OCI-LY7 (cell line): ENCODE data around the gene RASEF. TPM values are rescaled to one million over a fixed set of nuclear protein-coding genes. Genes with fewer than 3 reads are reported as not detected.
A peak's percentile ranks its signal among the peaks of the same experiment; 100 is the strongest.

Source experiments
- Bru-seq: library from RNA; stranded (reverse); fragments of 400-500 nt; gene quantifications from one replicate; lab custom pipeline; 2021; lab: Mats Ljungman, UMichigan
- BruChase-seq, 2 experiments: library from RNA; stranded (reverse); fragments of 400-500 nt; gene quantifications; one replicate each; lab custom pipeline; 2021; lab: Mats Ljungman, UMichigan
- BruUV-seq: library from RNA; stranded (reverse); fragments of 400-500 nt; replicated peaks from 2 replicates; lab custom pipeline; 2021; lab: Mats Ljungman, UMichigan
- CTCF ChIA-PET: fragments of 300-600 bp; sonication (Branson Sonifier 250); formaldehyde crosslinking; loops from one replicate; lab custom pipeline; 2022; ENCODE audit warnings: antibody characterized with exemption; ENCODE audit not compliant: unreplicated experiment; lab: Charles Lee
- POLR2A ChIA-PET: fragments of 300-600 bp; sonication (Branson Sonifier 250); formaldehyde crosslinking; loops from one replicate; lab custom pipeline; 2022; ENCODE audit warnings: antibody characterized with exemption; lab: Charles Lee
- DNase-seq: peaks from one replicate; pipeline ENCODE4 v3.0.0-alpha.2; 2015; ENCODE audit warnings: low spot score
- H2AFZ ChIP-seq: fragments of 200-600 bp; sonication (generic), shearing (Covaris generic); 2 replicates; pipeline ENCODE4 v1.6.1; 2014; ENCODE audit warnings: mild to moderate bottlenecking, antibody characterized with exemption, low read length, moderate library complexity
- H3K27ac ChIP-seq: fragments of 200-600 bp; sonication (generic); 2 replicates; pipeline ENCODE4 v1.5.1; 2014; ENCODE audit warnings: mixed run types, low read depth, mild to moderate bottlenecking, moderate library complexity, low read length, inconsistent platforms; ENCODE audit not compliant: poor library complexity, severe bottlenecking
- H3K36me3 ChIP-seq: fragments of 200-600 bp; sonication (generic); 2 replicates; pipeline ENCODE4 v1.6.1; 2014; ENCODE audit warnings: mild to moderate bottlenecking, antibody characterized with exemption, low read length, moderate library complexity, mixed read lengths; ENCODE audit not compliant: insufficient read depth
- H3K4me1 ChIP-seq: fragments of 200-600 bp; sonication (generic); 2 replicates; pipeline ENCODE4 v1.5.1; 2014; ENCODE audit warnings: mild to moderate bottlenecking, low read length; ENCODE audit not compliant: insufficient read depth, poor library complexity, severe bottlenecking
- H3K4me2 ChIP-seq: fragments of 200-600 bp; sonication (generic); 2 replicates; pipeline ENCODE4 v1.6.1; 2014; ENCODE audit warnings: mild to moderate bottlenecking, low read length
- H3K4me3 ChIP-seq: fragments of 200-600 bp; sonication (generic); 2 replicates; pipeline ENCODE4 v1.5.1; 2014; ENCODE audit warnings: mild to moderate bottlenecking, low read depth, low read length; ENCODE audit not compliant: poor library complexity, severe bottlenecking
- H3K79me2 ChIP-seq: fragments of 200-600 bp; sonication (generic); 2 replicates; pipeline ENCODE4 v1.6.1; 2016; ENCODE audit warnings: low read depth, mild to moderate bottlenecking, low read length, moderate library complexity, mixed read lengths; ENCODE audit not compliant: insufficient read depth
- H3K9me2 ChIP-seq: fragments of 200-600 bp; sonication (generic); 2 replicates; pipeline ENCODE4 v1.6.1; 2016; ENCODE audit warnings: mild to moderate bottlenecking, low read length, mixed read lengths; ENCODE audit not compliant: insufficient read depth
- H3K9me3 ChIP-seq: fragments of 200-600 bp; sonication (generic); 2 replicates; pipeline ENCODE4 v1.6.1; 2014; ENCODE audit warnings: mild to moderate bottlenecking, mixed run types, low read length, mixed read lengths
- H4K20me1 ChIP-seq: fragments of 200-600 bp; sonication (generic); 2 replicates; pipeline ENCODE4 v1.6.1; 2014; ENCODE audit warnings: mild to moderate bottlenecking, antibody characterized with exemption, low read length, moderate library complexity, mixed read lengths; ENCODE audit not compliant: insufficient read depth
- CTCF ChIP-seq: fragments of 200-600 bp; sonication (generic); conservative IDR thresholded peaks from 2 replicates; pipeline ENCODE4 v1.5.1; 2014; ENCODE audit warnings: mild to moderate bottlenecking, antibody characterized with exemption, low read length, moderate library complexity, mixed read lengths
- EZH2phosphoT487 ChIP-seq: fragments of 200-600 bp; sonication (generic); IDR thresholded peaks from 2 replicates; pipeline ENCODE4 v1.6.1; 2018; ENCODE audit warnings: low read depth, borderline replicate concordance, mild to moderate bottlenecking, mixed run types, antibody characterized with exemption, low read length, moderate library complexity, mixed read lengths
- intact Hi-C: fragments of 100-400 bp; cut with micrococcal nuclease; formaldehyde crosslinking; loops from one replicate; pipeline ENCODE4 v1.10.0; 2022; ENCODE audit not compliant: unreplicated experiment
- long read RNA-seq: library from polyadenylated mRNA; stranded (forward); transcript quantifications from one replicate; pipeline ENCODE4 v2.0.0, GENCODE V29; 2022
- total RNA-seq, 2 experiments: library from RNA; depleted of rRNA in 1 of 2; stranded (reverse); fragments of >200 nt in 1 of 2; shearing (Covaris generic) in 1 of 2; gene quantifications; 2 replicates each; pipeline ENCODE4 v1.2.3, GENCODE V29; 2014 to 2022

RASEF gene
- total RNA-seq (2014; rRNA removed; shearing (Covaris generic)) (not detected in 2 replicates), total RNA-seq (2022) (not detected in 2 replicates), Bru-seq, nascent RNA (percentile 6 among the genes with signal in this experiment), BruChase-seq, experiment 1, labeled RNA remaining after a 6-hour chase (percentile 4 among the genes with signal in this experiment), BruChase-seq, experiment 2, labeled RNA remaining after a 2-hour chase (percentile 8 among the genes with signal in this experiment)
- long read RNA-seq, result 0 reads

- intact Hi-C loops, result no loop called here
- DNase-seq, result no peak
- Histone ChIP-seq H3K79me2 (no peaks in the 10 kb centered on the region), H2AFZ (no peak within 1 kb of the TSS), H3K27ac (no peak within 1 kb of the TSS), H3K4me1 (no peaks in the 10 kb centered on the region), H3K4me3 (no peak within 1 kb of the TSS), H3K9me2 (no peaks in the 10 kb centered on the region), H4K20me1 (no peaks in the 10 kb centered on the region), H3K9me3 (no peaks in the 10 kb centered on the region), H3K4me2 (no peak within 1 kb of the TSS), H3K36me3 (no peaks in the 10 kb centered on the region)
- TF ChIP-seq CTCF (no peak), EZH2phosphoT487 (no peak)
- ChIA-PET POLR2A (no interaction called here), CTCF (no interaction called here)
- BruUV-seq, result no TSS peak
Observed at GRCh38 chr9:83062651-83063527, at the start of gene RASEF. TSS of gene RASEF (minus strand) at chr9:83063142. CDS start at chr9:83062867, 275 bp downstream.

DNA sequence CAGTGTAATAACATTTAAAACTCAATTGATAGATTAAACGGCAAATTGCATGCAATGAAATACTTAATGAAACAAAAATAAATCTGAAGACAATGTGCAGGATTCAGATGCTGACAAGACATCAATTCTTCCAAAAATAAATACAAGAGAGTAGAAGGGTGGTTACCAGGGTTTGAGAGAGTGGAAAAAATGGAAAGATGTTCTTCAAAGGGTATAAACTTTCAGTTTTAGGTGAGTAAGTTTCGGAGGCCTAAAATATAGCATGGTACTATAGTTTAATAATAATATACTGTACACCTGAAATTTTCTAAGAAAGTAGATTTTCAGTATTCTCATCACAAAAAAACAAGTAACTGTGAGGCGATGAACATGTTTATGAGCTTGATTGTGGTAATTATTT, 48.2 kb upstream of the RASEF start:
- no peaks in the 10 kb centered on the region for H3K9me2 ChIP-seq
- TF ChIP-seq CTCF, result no peak
- no peak for TF ChIP-seq EZH2phosphoT487
- H4K20me1 ChIP-seq, result no peaks in the 10 kb centered on the region
- no TSS peak for BruUV-seq
- H3K4me1 ChIP-seq, result no peaks in the 10 kb centered on the region
- no peaks in the 10 kb centered on the region for H3K36me3 ChIP-seq
- POLR2A ChIA-PET, result interaction anchor here (1.0 kb wide), 1 partner anchor 19 kb away, joined by 3 read pairs; no protein-coding TSS in a partner anchor
- no peak for DNase-seq
- CTCF ChIA-PET, result no interaction called here
- H3K27ac ChIP-seq, result no peak overlapping the region
- no peak overlapping the region for H2AFZ ChIP-seq
- H3K79me2 ChIP-seq, result no peaks in the 10 kb centered on the region
- H3K4me2 ChIP-seq, result no peak overlapping the region
- H3K9me3 ChIP-seq, result no peaks in the 10 kb centered on the region
- H3K4me3 ChIP-seq, result no peak overlapping the region
- intact Hi-C loops, result no loop called here

DNA sequence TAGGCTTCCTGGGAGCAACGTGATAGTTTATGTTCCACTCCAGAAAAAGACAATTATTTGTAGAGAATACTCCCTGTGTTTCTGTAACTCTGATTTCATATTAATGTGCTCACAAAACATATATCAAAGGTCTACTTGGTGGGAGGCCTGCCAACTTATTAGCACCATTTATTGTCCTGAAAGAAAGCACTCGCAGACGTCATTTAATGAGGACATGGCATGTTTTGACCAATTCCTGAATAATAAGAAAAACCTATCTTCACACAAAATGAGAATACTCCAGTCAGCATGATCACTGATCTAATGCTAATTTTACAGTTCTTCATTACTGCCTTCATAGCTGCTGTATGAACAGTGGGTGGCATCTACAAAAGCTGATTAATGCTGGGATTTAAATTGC, 46.4 kb upstream of the RASEF start:
- CTCF ChIA-PET, result no interaction called here
- Histone ChIP-seq H3K9me2 (no peaks in the 10 kb centered on the region), H3K79me2 (no peaks in the 10 kb centered on the region), H2AFZ (no peak overlapping the region), H3K9me3 (no peaks in the 10 kb centered on the region), H3K4me2 (no peak overlapping the region), H3K4me1 (no peaks in the 10 kb centered on the region), H4K20me1 (no peaks in the 10 kb centered on the region), H3K36me3 (no peaks in the 10 kb centered on the region), H3K4me3 (no peak overlapping the region), H3K27ac (no peak overlapping the region)
- DNase-seq, result no peak
- TF ChIP-seq CTCF, result no peak
- TF ChIP-seq EZH2phosphoT487, result no peak
- intact Hi-C loops, result no loop called here
- POLR2A ChIA-PET, result no interaction called here
- no TSS peak for BruUV-seq
